Neuronal stem cell (in vitro differentiated cells): ENCODE data around the gene ROBO1.

Source experiments
- DNase-seq: peaks from one replicate; pipeline ENCODE4 v3.0.0-alpha.2; 2013; ENCODE audit warnings: low spot score
- H2AFZ ChIP-seq: one replicate; pipeline ENCODE4 v1.6.1; 2013; ENCODE audit warnings: mild to moderate bottlenecking, low read length, inconsistent platforms
- H2AK5ac ChIP-seq: 2 replicates; pipeline ENCODE4 v1.6.1; 2013; ENCODE audit warnings: low read depth, mild to moderate bottlenecking, inconsistent platforms, low read length, moderate library complexity, mixed read lengths
- H2BK120ac ChIP-seq: 2 replicates; pipeline ENCODE4 v1.6.1; 2013; ENCODE audit warnings: low read depth, mild to moderate bottlenecking, inconsistent platforms, low read length, moderate library complexity, mixed read lengths
- H2BK12ac ChIP-seq: one replicate; pipeline ENCODE4 v1.6.1; 2013; ENCODE audit warnings: low read length, inconsistent platforms
- H2BK15ac ChIP-seq: 2 replicates; pipeline ENCODE4 v1.6.1; 2013; ENCODE audit warnings: mild to moderate bottlenecking, low read length, inconsistent platforms, mixed read lengths
- H2BK5ac ChIP-seq: one replicate; pipeline ENCODE4 v1.6.1; 2013; ENCODE audit warnings: inconsistent platforms, mild to moderate bottlenecking, low read length, moderate library complexity
- H3K14ac ChIP-seq: one replicate; pipeline ENCODE4 v1.6.1; 2013; ENCODE audit warnings: low read length, inconsistent platforms
- H3K18ac ChIP-seq: 2 replicates; pipeline ENCODE4 v1.6.1; 2013; ENCODE audit warnings: low read length, inconsistent platforms
- H3K23ac ChIP-seq: 2 replicates; pipeline ENCODE4 v1.6.1; 2013; ENCODE audit warnings: low read depth, mild to moderate bottlenecking, mixed read lengths, low read length, inconsistent platforms; ENCODE audit not compliant: poor library complexity
- H3K27ac ChIP-seq: replicated peaks from 3 replicates; pipeline ENCODE4 v1.5.1; 2013; ENCODE audit warnings: low read length, inconsistent platforms
- H3K27me3 ChIP-seq, 3 experiments: 2 replicates each; pipeline ENCODE4 v1.6.1; 2013; ENCODE audit warnings: low read length in 3 of 3, mild to moderate bottlenecking in 2 of 3, inconsistent platforms in 1 of 3, low read depth in 1 of 3, mixed read lengths in 1 of 3, moderate library complexity in 1 of 3; ENCODE audit not compliant: control insufficient read depth in 3 of 3, insufficient read depth in 3 of 3
- H3K36me3 ChIP-seq, 2 donors: replicated peaks in 1 of 2; 2 replicates each; pipeline ENCODE4 v1.6.1; 2013; ENCODE audit warnings: low read length in 2 of 2; ENCODE audit not compliant: control insufficient read depth in 2 of 2, insufficient read depth in 2 of 2
- H3K4ac ChIP-seq: 2 replicates; pipeline ENCODE4 v1.6.1; 2013; ENCODE audit warnings: inconsistent platforms, mild to moderate bottlenecking, low read length, moderate library complexity
- H3K4me1 ChIP-seq, 2 donors: 1 replicate in 1 of 2; 2 replicates in 1 of 2; pipeline ENCODE4 v1.6.1; 2013; ENCODE audit warnings: low read length in 2 of 2, low read depth in 1 of 2; ENCODE audit not compliant: control insufficient read depth in 2 of 2, insufficient read depth in 1 of 2
- H3K4me2 ChIP-seq: one replicate; pipeline ENCODE4 v1.6.1; 2013; ENCODE audit warnings: mild to moderate bottlenecking, low read length, inconsistent platforms; ENCODE audit not compliant: insufficient read depth, poor library complexity, severe bottlenecking
- H3K4me3 ChIP-seq, 2 donors: 2 replicates each; pipeline ENCODE4 v1.5.1; 2013; ENCODE audit warnings: low read length in 2 of 2, mild to moderate bottlenecking in 2 of 2, inconsistent platforms in 1 of 2, moderate library complexity in 1 of 2
- H3K79me1 ChIP-seq: one replicate; pipeline ENCODE4 v1.6.1; 2013; ENCODE audit warnings: low read depth, mild to moderate bottlenecking, inconsistent platforms, low read length, moderate library complexity
- H3K9ac ChIP-seq: one replicate; pipeline ENCODE4 v1.6.1; 2013; ENCODE audit warnings: mild to moderate bottlenecking, low read depth, low read length, inconsistent platforms; ENCODE audit not compliant: poor library complexity
- H3K9me3 ChIP-seq, 2 donors: replicated peaks in 1 of 2; 2 replicates each; pipeline versions ENCODE3 to v1.6.1; 2013; ENCODE audit warnings: low read length in 2 of 2, mild to moderate bottlenecking in 2 of 2, inconsistent platforms in 1 of 2, low read depth in 1 of 2, mixed read lengths in 1 of 2, moderate library complexity in 1 of 2; ENCODE audit not compliant: control insufficient read depth in 2 of 2, insufficient read depth in 1 of 2
- H4K8ac ChIP-seq: one replicate; pipeline ENCODE4 v1.6.1; 2013; ENCODE audit warnings: low read depth, mild to moderate bottlenecking, inconsistent platforms, low read length, moderate library complexity
- H4K91ac ChIP-seq: one replicate; pipeline ENCODE4 v1.6.1; 2013; ENCODE audit warnings: low read length, low read depth, mild to moderate bottlenecking, inconsistent platforms; ENCODE audit not compliant: poor library complexity
- WGBS, 2 donors: extraction: QIAGEN DNeasy Blood & Tissue Kit; methylation state at CpG; one replicate each; pipeline ENCODE4 v1.1.7; 2013; ENCODE audit warnings: missing lambda C conversion rate in 2 of 2, mixed read lengths in 1 of 2; ENCODE audit not compliant: insufficient read length in 2 of 2, insufficient replicate concordance in 1 of 2; ENCODE audit errors: extremely low coverage in 2 of 2; 5-methylcytosine and 5-hydroxymethylcytosine counted together

The ROBO1 gene

GRCh38 chr3:79215286-79215685 is 552.5 kb downstream of the ROBO1 start:
- Histone ChIP-seq H4K8ac (no peak overlapping the region), H3K23ac (no peak overlapping the region), H3K36me3 (no peaks in the 10 kb centered on the region), H2AFZ (peak overlapping the region; percentile 5), H3K14ac (no peak overlapping the region), H3K18ac (no peak overlapping the region), H2AK5ac (no peak overlapping the region), H3K4me1 (no peaks in the 10 kb centered on the region), H4K91ac (no peak overlapping the region), H2BK15ac (no peak overlapping the region), H3K27ac (no peak overlapping the region), H2BK12ac (no peak overlapping the region), H3K4ac (no peak overlapping the region), H3K9ac (no peak overlapping the region), H3K4me2 (no peak overlapping the region), H3K79me1 (no peaks in the 10 kb centered on the region), H3K9me3 (no peaks in the 10 kb centered on the region), H3K27me3 (no peaks in the 10 kb centered on the region), H2BK5ac (no peak overlapping the region), H2BK120ac (no peak overlapping the region), H3K4me3 (no peak overlapping the region)
- WGBS, 2 donors: no CpG with 5 or more reads among the region's 4 CpGs
- DNase-seq: no peak

- H3K79me1 ChIP-seq: no peaks in the 10 kb centered on the region
- H2BK120ac ChIP-seq: no peak overlapping the region
- no peaks in the 10 kb centered on the region for H3K9me3 ChIP-seq
- H2AK5ac ChIP-seq: no peak overlapping the region
- H3K27me3 ChIP-seq: no peaks in the 10 kb centered on the region
- no peaks in the 10 kb centered on the region for H3K4me1 ChIP-seq
- H3K23ac ChIP-seq: no peak overlapping the region
- no peak overlapping the region for H4K91ac ChIP-seq
- no peak overlapping the region for H2BK5ac ChIP-seq
- no peak overlapping the region for H2BK15ac ChIP-seq
- H3K36me3 ChIP-seq: no peaks in the 10 kb centered on the region
- H3K4me2 ChIP-seq: no peak overlapping the region
- H3K18ac ChIP-seq: no peak overlapping the region
- no peak overlapping the region for H3K14ac ChIP-seq
- H3K9ac ChIP-seq: no peak overlapping the region
- no peak overlapping the region for H3K4ac ChIP-seq
- no peak overlapping the region for H3K27ac ChIP-seq
- WGBS, 2 donors: no CpG with 5 or more reads among the region's 12 CpGs
- H2BK12ac ChIP-seq: no peak overlapping the region
- no peak for DNase-seq
- peak overlapping the region; percentile 60 for H2AFZ ChIP-seq
- H3K4me3 ChIP-seq: no peak overlapping the region
- H4K8ac ChIP-seq: no peak overlapping the region
Observed at GRCh38 chr3:79211586-79212359, 556.0 kb downstream of the ROBO1 start.

GRCh38 chr3:79204351-79204750 is 563.4 kb downstream of the ROBO1 start:
- peak; percentile 20 for DNase-seq
- Histone ChIP-seq H2AFZ (no peak overlapping the region), H3K36me3 (no peaks in the 10 kb centered on the region), H2AK5ac (no peak overlapping the region), H3K27ac (no peak overlapping the region), H3K4me2 (no peak overlapping the region), H3K9me3 (no peaks in the 10 kb centered on the region), H3K4ac (no peak overlapping the region), H3K18ac (no peak overlapping the region), H2BK15ac (no peak overlapping the region), H3K14ac (no peak overlapping the region), H4K91ac (no peak overlapping the region), H3K27me3 (no peaks in the 10 kb centered on the region), H2BK120ac (no peak overlapping the region), H3K9ac (no peak overlapping the region), H3K4me3 (no peak overlapping the region), H4K8ac (no peak overlapping the region), H2BK12ac (no peak overlapping the region), H3K4me1 (peaks cover 1 to 9% of the 10 kb centered on the region in 2 donors), H3K23ac (no peak overlapping the region), H2BK5ac (no peak overlapping the region), H3K79me1 (no peaks in the 10 kb centered on the region)
- WGBS, 2 donors: no CpG with 5 or more reads among the region's 3 CpGs

- no peak overlapping the region for H3K14ac ChIP-seq
- H2BK15ac ChIP-seq: no peak overlapping the region
- no peak overlapping the region for H3K9ac ChIP-seq
- no CpG with 5 or more reads among the region's 3 CpGs for WGBS, 2 donors
- peaks cover 1 to 9% of the 10 kb centered on the region in 2 donors for H3K4me1 ChIP-seq
- H3K36me3 ChIP-seq: no peaks in the 10 kb centered on the region
- H3K23ac ChIP-seq: no peak overlapping the region
- no peaks in the 10 kb centered on the region for H3K9me3 ChIP-seq
- peak overlapping the region; percentile 21 for H2AFZ ChIP-seq
- no peak overlapping the region for H4K8ac ChIP-seq
- H3K18ac ChIP-seq: no peak overlapping the region
- no peaks in the 10 kb centered on the region for H3K79me1 ChIP-seq
- no peak overlapping the region for H2BK5ac ChIP-seq
- no peak overlapping the region for H3K4me3 ChIP-seq
- no peak overlapping the region for H3K27ac ChIP-seq
- no peak overlapping the region for H4K91ac ChIP-seq
- no peaks in the 10 kb centered on the region for H3K27me3 ChIP-seq
- H3K4ac ChIP-seq: no peak overlapping the region
- no peak overlapping the region for H2BK120ac ChIP-seq
- no peak overlapping the region for H3K4me2 ChIP-seq
- no peak overlapping the region for H2BK12ac ChIP-seq
- H2AK5ac ChIP-seq: no peak overlapping the region
- DNase-seq: no peak
Observed at GRCh38 chr3:79203144-79203519, 564.7 kb downstream of the ROBO1 start.
